Esophagus (tissue), 2 donors: ENCODE measurements around the gene WDR72. TPM values are rescaled to one million over a fixed set of nuclear protein-coding genes. Genes with fewer than 3 reads are reported as not detected.

Experiments
- H3K27ac ChIP-seq, 2 donors: one replicate each; pipeline ENCODE4 v1.5.1; 2013; ENCODE audit warnings: low read depth in 2 of 2, mild to moderate bottlenecking in 2 of 2, inconsistent platforms in 1 of 2, low read length in 1 of 2, moderate library complexity in 1 of 2
- H3K27me3 ChIP-seq, 2 donors: one replicate each; pipeline ENCODE4 v1.6.1; 2013; ENCODE audit warnings: low read length in 2 of 2, control low read depth in 1 of 2, mild to moderate bottlenecking in 1 of 2; ENCODE audit not compliant: insufficient read depth in 2 of 2, control insufficient read depth in 1 of 2
- H3K36me3 ChIP-seq, 2 donors: one replicate each; pipeline ENCODE4 v1.6.1; 2013; ENCODE audit warnings: low read length in 1 of 2; ENCODE audit not compliant: control insufficient read depth in 2 of 2, insufficient read depth in 2 of 2
- H3K4me1 ChIP-seq, 2 donors: one replicate each; pipeline ENCODE4 v1.6.1; 2013; ENCODE audit warnings: low read length in 1 of 2; ENCODE audit not compliant: control insufficient read depth in 2 of 2, insufficient read depth in 2 of 2
- H3K4me3 ChIP-seq, 2 donors: one replicate each; pipeline ENCODE4 v1.5.1; 2013; ENCODE audit warnings: low read length in 2 of 2, mild to moderate bottlenecking in 2 of 2, low read depth in 1 of 2, moderate library complexity in 1 of 2
- H3K9me3 ChIP-seq, 2 donors: one replicate each; pipeline ENCODE4 v1.6.1; 2013; ENCODE audit warnings: mild to moderate bottlenecking in 2 of 2, low read depth in 1 of 2, low read length in 1 of 2, moderate library complexity in 1 of 2; ENCODE audit not compliant: control insufficient read depth in 2 of 2, insufficient read depth in 1 of 2
- WGBS, 2 donors: extraction: QIAGEN DNeasy Blood & Tissue Kit; methylation state at CpG; one replicate each; pipeline ENCODE4 v1.1.7; 2013; 5-methylcytosine and 5-hydroxymethylcytosine counted together
- polyA plus RNA-seq, 2 donors: library from polyadenylated mRNA; stranded (reverse); fragments of 200-250 nt; gene quantifications; one replicate each; pipeline ENCODE4 v1.2.3, GENCODE V29; 2013
- donor health status: healthy with polysubstance abuse.
- donor health status: Bipolar disorder and iron deficiency.

Gene WDR72
- polyA plus RNA-seq, 2 donors, result 0.04 to 0.06 TPM

DNA sequence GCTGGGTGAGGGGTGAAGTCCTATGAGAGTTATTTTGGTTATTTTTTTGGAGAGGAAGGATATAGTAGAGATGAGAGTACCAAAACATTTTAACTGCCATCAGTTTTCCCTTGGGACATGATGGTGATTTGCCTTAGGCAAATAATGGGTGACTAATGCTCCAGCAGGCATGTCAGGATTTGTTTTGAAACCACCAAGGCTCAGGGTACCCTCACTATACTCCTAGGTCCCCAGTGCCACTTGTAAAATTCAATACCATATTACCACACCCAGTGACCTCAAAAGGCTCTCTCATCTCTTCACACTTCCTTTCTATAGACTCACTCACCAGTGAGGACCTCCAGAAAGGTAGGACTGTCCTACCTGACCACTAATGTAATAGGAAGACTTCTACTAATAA lies 83.6 kb downstream of the WDR72 start:
- no peaks in the 10 kb centered on the region for H3K9me3 ChIP-seq
- no peaks in the 10 kb centered on the region for H3K36me3 ChIP-seq
- no peaks in the 10 kb centered on the region for H3K4me1 ChIP-seq
- H3K27me3 ChIP-seq, result peaks cover 0 to 2% of the 10 kb centered on the region in 2 donors
- no peak overlapping the region for H3K27ac ChIP-seq
- no peak overlapping the region for H3K4me3 ChIP-seq

DNA sequence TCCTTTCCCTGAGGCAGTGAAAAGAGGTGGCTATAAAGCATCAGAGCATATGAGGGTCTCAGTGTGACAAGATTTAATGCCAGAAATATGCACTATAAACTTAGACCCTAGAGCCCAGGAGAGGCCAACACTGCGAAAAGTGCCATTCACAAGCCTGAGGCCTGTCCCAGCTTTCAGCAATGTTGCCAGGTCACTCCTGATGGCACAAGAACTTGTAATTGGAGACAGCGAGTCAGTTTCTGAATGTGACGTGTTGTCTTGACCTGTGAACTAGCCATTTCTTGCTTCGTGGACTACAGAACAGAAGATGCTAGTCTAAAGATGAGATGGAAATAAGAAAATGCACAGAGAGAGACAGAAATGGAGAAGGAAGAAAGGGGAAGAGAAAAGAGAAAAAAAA lies 87.9 kb downstream of the WDR72 start:
- Histone ChIP-seq H3K9me3 (no peaks in the 10 kb centered on the region), H3K27ac (no peak overlapping the region), H3K4me1 (no peaks in the 10 kb centered on the region), H3K36me3 (no peaks in the 10 kb centered on the region), H3K27me3 (no peaks in the 10 kb centered on the region), H3K4me3 (no peak overlapping the region)
- WGBS, 2 donors, result 65 to 68% methylated on average over 4 of the region's 4 CpGs

DNA sequence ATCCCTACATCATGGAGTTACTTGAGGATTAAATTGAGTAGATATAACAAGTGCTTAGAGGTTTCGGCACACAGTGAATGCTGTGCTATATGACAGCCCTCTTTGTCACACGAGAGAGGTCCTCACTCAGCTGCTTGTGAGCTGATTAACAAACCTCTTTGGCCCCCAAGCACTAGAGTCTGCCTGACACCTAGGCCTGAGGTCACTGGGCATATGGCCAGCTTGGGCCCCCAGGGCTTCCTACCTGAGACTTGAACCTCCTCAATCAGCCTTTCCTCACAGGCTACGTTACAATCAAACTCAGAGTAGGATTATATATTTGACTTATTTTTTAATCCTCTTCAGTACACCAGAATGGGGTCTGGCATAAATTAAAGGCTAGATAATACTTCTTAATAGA lies 88.8 kb downstream of the WDR72 start:
- 82 to 88% methylated on average over 3 of the region's 3 CpGs for WGBS, 2 donors
- H3K27ac ChIP-seq, result no peak overlapping the region

DNA sequence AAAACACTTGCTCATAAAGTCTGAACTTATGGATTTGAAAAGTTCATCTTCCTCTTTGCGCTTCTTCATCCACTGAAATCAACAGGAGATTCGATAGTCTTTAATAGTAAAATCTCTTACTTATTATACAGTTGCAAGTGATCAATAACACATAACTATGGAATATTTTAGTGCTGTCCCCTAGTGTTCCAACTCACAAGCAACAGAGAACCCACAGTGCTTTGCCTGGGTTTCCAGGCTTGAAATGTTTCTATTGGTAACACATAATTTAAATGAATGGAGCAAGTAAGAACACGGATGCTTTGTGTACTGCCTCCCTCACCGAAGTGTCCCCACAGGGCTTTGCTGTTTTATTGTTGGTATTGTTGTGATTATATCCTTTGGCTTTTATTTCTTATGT lies 93.5 kb downstream of the WDR72 start:
- no peaks in the 10 kb centered on the region for H3K4me1 ChIP-seq
- 54 to 66% methylated on average over 4 of the region's 4 CpGs for WGBS, 2 donors
- H3K27ac ChIP-seq, result no peak overlapping the region
- no peak overlapping the region for H3K4me3 ChIP-seq
- no peaks in the 10 kb centered on the region for H3K27me3 ChIP-seq
- no peaks in the 10 kb centered on the region for H3K36me3 ChIP-seq
- no peaks in the 10 kb centered on the region for H3K9me3 ChIP-seq

More for the DNA sequence above, 88.8 kb downstream of the WDR72 start:
- no peaks in the 10 kb centered on the region for H3K4me1 ChIP-seq
- H3K27me3 ChIP-seq, result no peaks in the 10 kb centered on the region
- no peak overlapping the region for H3K4me3 ChIP-seq
- no peaks in the 10 kb centered on the region for H3K9me3 ChIP-seq
- H3K36me3 ChIP-seq, result no peaks in the 10 kb centered on the region

DNA sequence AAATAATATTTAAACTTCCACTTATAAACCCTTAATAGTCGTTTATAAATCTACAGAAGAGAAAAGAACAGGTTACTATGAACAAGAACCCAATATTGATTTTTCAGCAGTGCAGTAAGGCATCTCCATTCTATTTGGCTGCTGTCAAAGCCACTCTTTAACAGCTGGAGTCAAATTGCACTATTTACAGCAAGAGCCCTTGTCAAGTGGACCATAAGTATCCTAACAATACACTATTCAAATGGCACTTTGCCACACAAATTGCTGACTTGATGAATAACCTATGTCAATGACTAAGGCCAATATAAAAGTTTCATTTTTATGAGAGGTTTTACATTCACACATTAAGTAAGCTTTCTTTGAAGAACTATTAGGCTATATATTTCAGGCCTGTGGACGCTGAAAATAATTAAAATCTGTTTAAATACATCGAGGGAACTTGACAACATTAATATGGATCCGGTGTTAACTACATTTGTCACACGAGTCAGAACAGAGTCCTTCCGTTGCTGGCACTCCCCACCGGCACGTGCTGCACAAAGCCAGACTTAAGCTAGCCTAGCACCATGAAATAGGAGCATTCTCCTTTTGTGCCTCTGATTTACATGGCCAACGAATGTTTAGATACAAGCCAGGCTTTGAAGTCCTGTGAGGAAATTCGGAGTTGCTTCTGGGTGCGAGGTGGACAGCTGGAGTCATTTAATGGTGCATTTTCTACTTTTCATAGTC lies 100.5 kb downstream of the WDR72 start:
- Histone ChIP-seq H3K4me3 (no peak overlapping the region), H3K27ac (no peak overlapping the region), H3K27me3 (no peaks in the 10 kb centered on the region), H3K9me3 (no peaks in the 10 kb centered on the region), H3K4me1 (no peaks in the 10 kb centered on the region), H3K36me3 (no peaks in the 10 kb centered on the region)
- WGBS, 2 donors, result 26 to 41% methylated on average over 11 of the region's 11 CpGs

DNA sequence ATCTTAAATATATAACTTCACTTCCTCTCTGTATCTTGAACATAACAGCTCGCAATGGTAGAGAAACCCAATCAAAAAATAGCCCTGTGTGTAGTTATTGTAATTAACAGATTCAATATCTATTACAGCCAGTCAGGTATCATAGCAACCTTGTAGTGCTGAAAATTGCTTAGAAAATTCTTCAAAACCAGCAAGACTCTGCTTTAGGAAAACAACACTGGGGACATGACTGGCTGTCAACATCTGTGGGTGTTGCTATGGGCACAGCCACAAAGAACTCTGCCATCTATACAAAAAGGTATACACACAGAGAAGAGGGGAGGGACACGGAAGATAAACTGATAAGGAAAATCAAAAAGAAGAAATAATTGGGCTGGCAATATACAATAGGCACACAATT lies 101.2 kb downstream of the WDR72 start:
- H3K27ac ChIP-seq, result no peak overlapping the region
- H3K4me3 ChIP-seq, result no peak overlapping the region
- WGBS, 2 donors, result 73 to 77% methylated on average over 2 of the region's 2 CpGs
- no peaks in the 10 kb centered on the region for H3K36me3 ChIP-seq
- no peaks in the 10 kb centered on the region for H3K27me3 ChIP-seq
- H3K9me3 ChIP-seq, result no peaks in the 10 kb centered on the region
- no peaks in the 10 kb centered on the region for H3K4me1 ChIP-seq

DNA sequence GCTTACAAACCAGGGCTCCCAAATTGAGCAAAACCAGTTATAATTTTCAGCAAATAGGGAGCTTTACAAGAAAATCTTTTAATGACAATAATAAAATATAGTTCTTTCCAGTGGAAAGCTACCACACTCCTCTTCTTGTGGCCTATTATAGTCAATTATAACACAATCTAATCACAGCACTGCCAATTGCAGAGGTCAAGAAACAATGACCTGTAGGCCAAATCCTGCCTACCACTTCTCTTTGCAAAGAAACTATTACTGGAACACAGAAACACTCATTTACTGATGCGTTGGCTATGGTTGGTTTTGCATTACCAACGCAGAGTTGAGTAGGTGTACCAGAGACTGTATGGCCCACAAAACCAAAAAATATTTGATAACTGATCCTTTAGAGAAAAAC lies 110.5 kb downstream of the WDR72 start:
- 92 to 93% methylated on average over 2 of the region's 2 CpGs for WGBS, 2 donors
- H3K9me3 ChIP-seq, result no peaks in the 10 kb centered on the region
- H3K4me1 ChIP-seq, result no peaks in the 10 kb centered on the region
- H3K36me3 ChIP-seq, result no peaks in the 10 kb centered on the region
- no peak overlapping the region for H3K27ac ChIP-seq
- no peaks in the 10 kb centered on the region for H3K27me3 ChIP-seq
- H3K4me3 ChIP-seq, result no peak overlapping the region

DNA sequence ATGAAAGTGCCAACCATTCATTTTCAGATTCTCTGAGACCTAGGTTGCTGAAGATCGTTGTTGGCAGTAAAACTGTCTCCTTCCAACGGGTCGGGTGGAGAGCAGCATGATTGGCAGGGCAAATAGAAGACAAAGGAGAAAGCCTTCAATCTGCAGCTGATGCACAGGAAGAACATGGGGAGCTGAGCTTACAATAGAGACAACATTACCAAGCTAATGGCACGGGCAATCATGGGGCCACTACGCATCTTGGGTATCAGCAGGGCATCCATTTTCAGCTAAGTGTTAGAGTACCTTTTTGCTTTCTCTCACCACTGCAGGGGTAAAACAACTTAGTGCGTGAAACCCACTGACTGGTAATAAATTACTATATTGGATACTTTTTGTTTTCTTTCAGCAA lies 114.8 kb downstream of the WDR72 start:
- no peaks in the 10 kb centered on the region for H3K4me1 ChIP-seq
- no peaks in the 10 kb centered on the region for H3K36me3 ChIP-seq
- 66 to 70% methylated on average over 6 of the region's 6 CpGs for WGBS, 2 donors
- no peak overlapping the region for H3K27ac ChIP-seq
- H3K9me3 ChIP-seq, result no peaks in the 10 kb centered on the region
- no peak overlapping the region for H3K4me3 ChIP-seq
- H3K27me3 ChIP-seq, result no peaks in the 10 kb centered on the region

DNA sequence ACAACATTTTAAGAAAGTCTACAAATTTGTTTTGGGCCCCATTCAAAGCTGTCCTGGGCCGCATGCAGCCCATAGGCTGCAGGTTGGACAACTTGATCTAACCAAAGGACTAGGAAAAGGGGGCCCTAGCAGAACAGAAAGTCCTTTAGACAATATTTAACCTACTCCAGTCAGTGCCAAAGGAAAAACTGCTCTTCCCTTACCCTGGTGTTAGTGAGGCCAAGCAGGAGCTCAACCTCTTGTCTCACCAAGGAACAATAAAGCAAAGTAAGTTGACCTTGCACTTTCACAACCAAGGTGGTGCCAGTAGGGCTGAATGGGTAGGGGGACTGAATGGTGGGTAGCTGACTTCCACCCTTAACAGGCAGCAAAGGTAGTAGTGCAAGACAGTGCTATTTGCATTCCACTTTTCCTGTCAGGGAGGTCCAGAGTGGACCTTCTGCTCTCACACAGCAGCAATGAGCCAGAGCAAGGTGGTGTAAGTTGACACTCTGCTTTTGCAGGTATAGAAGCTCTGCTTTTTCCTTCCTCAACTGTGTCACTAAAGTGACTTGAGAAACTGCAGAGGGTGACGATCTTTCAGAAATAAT lies 124.9 kb downstream of the WDR72 start:
- Histone ChIP-seq H3K4me1 (no peaks in the 10 kb centered on the region), H3K4me3 (no peak overlapping the region), H3K36me3 (no peaks in the 10 kb centered on the region), H3K27ac (no peak overlapping the region), H3K27me3 (no peaks in the 10 kb centered on the region), H3K9me3 (peaks cover 0 to 5% of the 10 kb centered on the region in 2 donors)
- WGBS, 2 donors, result 92 to 93% methylated on average over 2 of the region's 2 CpGs

DNA sequence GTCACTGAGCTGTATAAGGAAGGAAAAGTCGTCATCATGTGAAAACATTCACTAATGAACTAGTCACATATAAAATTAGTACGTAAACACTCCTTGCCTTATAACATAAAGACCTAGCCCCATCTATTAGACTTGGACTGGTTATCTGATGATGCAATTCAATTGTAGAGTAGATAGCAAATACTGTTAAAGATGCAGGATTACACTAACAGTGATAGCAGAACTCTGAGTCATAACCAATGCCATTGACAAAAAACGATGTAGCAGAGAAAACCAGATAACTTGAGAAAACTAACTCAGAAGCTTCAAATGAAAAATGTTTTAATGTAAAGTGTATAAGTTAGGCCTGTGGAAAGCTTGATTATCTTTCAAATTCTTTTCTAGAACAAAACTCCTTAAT lies 132.2 kb downstream of the WDR72 start:
- H3K36me3 ChIP-seq, result no peaks in the 10 kb centered on the region

More for the DNA sequence above, 132.2 kb downstream of the WDR72 start:
- Histone ChIP-seq H3K27ac (no peak overlapping the region), H3K4me1 (no peaks in the 10 kb centered on the region), H3K4me3 (no peak overlapping the region), H3K9me3 (peaks cover 0 to 3% of the 10 kb centered on the region in 2 donors), H3K27me3 (no peaks in the 10 kb centered on the region)
- 66 to 75% methylated on average over 3 of the region's 3 CpGs for WGBS, 2 donors
